SJSA1 (cell line): Measurements from ENCODE around the gene CAPN15. TPM values are rescaled to one million over a fixed set of nuclear protein-coding genes. Genes with fewer than 3 reads are reported as not detected.
A peak's percentile ranks its signal among the peaks of the same experiment; 100 is the strongest.

Experiments
- DNase-seq, 2 experiments: peaks; one replicate each; pipeline ENCODE4 v3.0.0-alpha.2; 2015 to 2020; ENCODE audit warnings: low spot score in 2 of 2, low read depth in 1 of 2
- H3K27ac ChIP-seq: fragments of 250-450 bp; sonication (Bioruptor Pico); 2 replicates; pipeline ENCODE4 v1.5.1; 2020; ENCODE audit warnings: mild to moderate bottlenecking, moderate library complexity
- H3K27me3 ChIP-seq: fragments of 250-450 bp; sonication (Bioruptor Pico); replicated peaks from 2 replicates; pipeline ENCODE4 v1.5.1; 2020; ENCODE audit warnings: mild to moderate bottlenecking, moderate library complexity
- H3K36me3 ChIP-seq: fragments of 250-450 bp; sonication (Bioruptor Pico); 2 replicates; pipeline ENCODE4 v1.5.1; 2020; ENCODE audit warnings: mild to moderate bottlenecking
- H3K4me1 ChIP-seq: fragments of 250-450 bp; sonication (Bioruptor Pico); replicated peaks from 2 replicates; pipeline ENCODE4 v1.6.1; 2021; ENCODE audit warnings: mild to moderate bottlenecking
- H3K4me3 ChIP-seq: fragments of 250-450 bp; sonication (Bioruptor Pico); 2 replicates; pipeline ENCODE4 v1.5.1; 2020; ENCODE audit warnings: mild to moderate bottlenecking
- H3K9me3 ChIP-seq: fragments of 250-450 bp; sonication (Bioruptor Pico); replicated peaks from 2 replicates; pipeline ENCODE4 v1.5.1; 2020; ENCODE audit warnings: mild to moderate bottlenecking
- total RNA-seq: library from RNA; depleted of rRNA; stranded (reverse); fragments of >200 nt; shearing (Covaris generic); gene quantifications from 2 replicates; pipeline ENCODE4 v1.2.3, GENCODE V29; 2014

The CAPN15 gene
- total RNA-seq, 1 experiment from 2014 or later = 46.1 TPM

DNA sequence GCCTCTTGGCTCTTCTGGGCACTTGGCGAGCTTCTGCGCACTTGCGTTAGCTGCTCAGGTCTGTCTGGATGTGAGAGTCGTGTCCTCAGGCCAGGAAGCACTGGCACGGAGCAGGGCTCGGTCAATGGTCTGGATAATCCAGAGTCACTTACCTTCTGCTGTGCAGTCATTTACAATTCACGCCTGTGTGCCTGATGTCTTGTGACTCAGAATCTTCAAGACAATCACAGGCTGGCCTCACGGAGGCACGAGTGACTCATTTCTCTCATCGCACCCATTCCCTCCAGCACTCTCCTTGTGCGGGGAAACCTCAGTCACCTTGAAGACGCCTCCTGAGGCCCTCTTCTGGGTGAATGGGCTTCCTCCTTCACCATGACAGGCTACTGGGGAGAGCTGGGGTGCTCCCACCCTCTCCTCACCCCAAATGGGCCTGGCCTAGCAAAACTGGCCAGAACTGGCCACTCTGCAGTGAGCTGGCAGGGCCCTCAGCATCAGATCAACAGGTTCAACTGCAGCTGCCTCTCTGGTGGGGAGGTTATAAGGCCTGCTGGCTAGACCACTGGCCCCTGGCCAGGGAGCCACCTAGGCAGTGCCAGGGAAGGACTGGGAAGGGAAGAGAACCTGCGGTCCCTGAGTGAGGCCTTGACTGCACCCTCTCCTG lies 1.9 kb upstream of the CAPN15 start:
- peaks cover 32% of the 10 kb centered on the region for H3K36me3 ChIP-seq
- H3K27ac ChIP-seq = peak overlapping the region; percentile 23
- DNase-seq = peak; percentile 75 to 86
- H3K9me3 ChIP-seq = no peaks in the 10 kb centered on the region
- no peaks in the 10 kb centered on the region for H3K27me3 ChIP-seq
- H3K4me1 ChIP-seq = peaks cover 33% of the 10 kb centered on the region
- peak overlapping the region; percentile 65 for H3K4me3 ChIP-seq

DNA sequence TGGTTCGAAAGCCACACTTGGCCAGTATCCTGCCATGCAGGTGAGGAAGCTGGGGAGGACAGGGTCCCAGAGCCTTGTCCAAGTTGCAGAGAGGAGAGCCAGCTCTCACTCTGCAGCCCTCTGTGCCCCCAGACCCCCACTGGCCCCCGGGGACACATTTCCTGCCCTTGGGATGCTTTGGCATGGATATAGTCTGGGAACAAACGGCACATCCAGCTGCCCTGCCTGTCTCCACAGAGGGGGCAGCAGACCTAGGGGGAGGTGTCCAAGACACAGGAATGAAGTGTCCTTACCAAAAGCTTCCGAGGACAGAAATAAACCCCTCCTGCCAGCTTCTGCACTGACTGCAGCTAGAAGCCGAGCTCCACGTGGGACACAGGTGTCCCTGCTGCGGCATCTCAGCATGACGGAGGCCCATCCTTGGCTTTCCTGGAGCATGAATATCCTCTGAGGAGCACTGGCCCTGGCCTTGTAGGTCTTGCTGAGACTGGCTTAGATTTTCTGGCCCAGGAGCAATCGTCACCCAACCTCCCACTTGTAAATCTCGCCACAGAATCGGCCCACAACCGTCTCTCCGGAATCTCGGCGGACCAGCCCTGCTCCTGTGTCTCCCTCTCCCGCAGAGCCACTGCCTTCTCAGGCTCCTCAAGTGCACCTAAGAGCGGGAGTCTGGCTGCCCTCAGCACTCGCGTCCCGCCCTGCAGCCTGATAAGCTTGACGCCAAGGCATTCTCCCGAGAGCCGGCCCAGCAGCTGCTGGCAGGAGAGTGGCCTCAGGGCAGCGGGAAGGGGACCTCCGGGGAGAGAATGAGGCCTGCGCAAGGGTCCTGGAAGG lies 1.1 kb upstream of the CAPN15 start:
- peak overlapping the region; percentile 65 for H3K4me3 ChIP-seq
- H3K27ac ChIP-seq = peak overlapping the region; percentile 92
- peaks cover 33% of the 10 kb centered on the region for H3K4me1 ChIP-seq
- DNase-seq = peak in 1 of 2 experiments; percentile 69
- H3K27me3 ChIP-seq = no peaks in the 10 kb centered on the region
- H3K9me3 ChIP-seq = no peaks in the 10 kb centered on the region
- H3K36me3 ChIP-seq = peaks cover 26% of the 10 kb centered on the region

DNA sequence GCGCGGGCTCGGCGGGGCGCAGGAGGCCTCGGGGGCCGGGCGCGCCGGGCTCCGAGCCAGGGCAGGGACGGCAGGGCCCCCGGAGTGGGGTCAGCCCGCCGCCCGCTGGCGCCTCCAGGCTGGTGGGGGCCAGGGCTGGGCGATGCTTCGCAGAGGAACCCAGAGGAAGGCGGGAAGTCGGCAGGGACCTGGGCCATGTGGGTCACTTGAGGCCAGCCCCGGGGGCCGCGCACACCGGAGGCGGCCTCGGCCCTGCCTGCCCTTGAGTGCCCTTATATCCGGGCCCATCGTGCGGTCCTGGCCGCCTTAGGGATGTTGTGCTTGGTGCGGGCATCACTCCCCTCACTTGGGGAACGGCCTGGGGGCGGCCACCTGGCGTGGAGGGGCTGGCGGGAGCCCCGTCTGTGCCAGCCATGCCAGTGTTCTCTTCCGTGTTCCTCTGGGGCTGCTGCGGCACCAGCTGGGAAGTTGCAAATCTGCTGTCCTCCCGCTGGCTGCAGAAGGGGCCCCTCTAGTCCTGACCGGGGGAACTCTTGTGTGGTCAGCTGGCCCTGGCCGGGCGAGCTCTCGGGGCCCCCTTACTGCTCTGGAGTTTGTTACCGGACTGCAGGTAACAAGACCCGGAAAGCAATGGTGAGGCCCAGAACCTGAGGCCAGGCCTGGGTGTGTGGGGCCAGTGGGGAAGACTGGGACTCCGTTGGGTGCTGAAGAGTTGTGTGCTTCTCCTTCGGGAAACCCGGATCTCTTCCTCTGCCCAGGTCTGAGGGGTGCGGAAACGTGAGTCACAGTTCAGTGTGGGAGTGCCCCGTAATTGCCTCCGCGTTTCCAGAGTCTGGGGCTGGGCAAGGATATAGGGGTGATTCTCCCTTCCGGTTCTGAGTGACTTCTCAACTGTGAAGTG lies 849 bp downstream of the CAPN15 start:
- Histone ChIP-seq H3K36me3 (peaks cover 26% of the 10 kb centered on the region), H3K4me1 (peaks cover 33% of the 10 kb centered on the region), H3K27ac (peak overlapping the region; percentile 44; the same call in 1 of the 2 replicates), H3K27me3 (no peaks in the 10 kb centered on the region), H3K9me3 (no peaks in the 10 kb centered on the region), H3K4me3 (peak overlapping the region; percentile 65)
- peak in 1 of 2 experiments; percentile 51 for DNase-seq

DNA sequence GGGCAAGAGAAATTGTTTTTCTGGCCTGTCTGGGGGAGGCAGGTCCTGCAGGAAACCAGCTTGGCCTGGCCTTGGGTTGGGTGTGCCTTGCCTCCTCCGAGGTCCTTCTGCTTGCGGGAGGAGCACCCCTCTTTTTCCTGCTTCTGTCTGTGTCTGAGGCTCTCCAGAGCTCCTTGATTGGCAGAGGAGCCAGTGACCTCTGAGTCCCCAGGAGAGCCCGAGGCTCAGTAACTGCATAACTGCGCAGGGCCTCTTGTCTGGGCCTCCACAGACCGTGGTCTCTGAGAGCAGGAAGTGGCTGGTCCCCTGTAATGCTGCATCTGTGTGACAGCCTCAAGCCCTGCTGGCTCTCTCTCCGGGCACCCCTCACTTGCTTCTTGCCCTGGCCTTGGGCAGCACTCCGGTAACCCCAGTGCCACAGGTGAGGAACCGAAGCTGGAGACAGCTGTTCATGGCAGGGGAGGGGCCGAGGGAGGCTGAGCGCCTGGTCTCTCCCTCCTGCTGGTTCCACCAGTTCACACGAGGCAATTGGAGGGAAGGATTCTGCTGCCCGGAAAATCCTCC lies 1.6 kb downstream of the CAPN15 start:
- H3K27me3 ChIP-seq = no peaks in the 10 kb centered on the region
- H3K4me1 ChIP-seq = peaks cover 33% of the 10 kb centered on the region
- no peaks in the 10 kb centered on the region for H3K9me3 ChIP-seq
- peak overlapping the region; percentile 65 for H3K4me3 ChIP-seq
- peaks cover 25% of the 10 kb centered on the region for H3K36me3 ChIP-seq
- no peak overlapping the region for H3K27ac ChIP-seq
- DNase-seq = no peak

DNA sequence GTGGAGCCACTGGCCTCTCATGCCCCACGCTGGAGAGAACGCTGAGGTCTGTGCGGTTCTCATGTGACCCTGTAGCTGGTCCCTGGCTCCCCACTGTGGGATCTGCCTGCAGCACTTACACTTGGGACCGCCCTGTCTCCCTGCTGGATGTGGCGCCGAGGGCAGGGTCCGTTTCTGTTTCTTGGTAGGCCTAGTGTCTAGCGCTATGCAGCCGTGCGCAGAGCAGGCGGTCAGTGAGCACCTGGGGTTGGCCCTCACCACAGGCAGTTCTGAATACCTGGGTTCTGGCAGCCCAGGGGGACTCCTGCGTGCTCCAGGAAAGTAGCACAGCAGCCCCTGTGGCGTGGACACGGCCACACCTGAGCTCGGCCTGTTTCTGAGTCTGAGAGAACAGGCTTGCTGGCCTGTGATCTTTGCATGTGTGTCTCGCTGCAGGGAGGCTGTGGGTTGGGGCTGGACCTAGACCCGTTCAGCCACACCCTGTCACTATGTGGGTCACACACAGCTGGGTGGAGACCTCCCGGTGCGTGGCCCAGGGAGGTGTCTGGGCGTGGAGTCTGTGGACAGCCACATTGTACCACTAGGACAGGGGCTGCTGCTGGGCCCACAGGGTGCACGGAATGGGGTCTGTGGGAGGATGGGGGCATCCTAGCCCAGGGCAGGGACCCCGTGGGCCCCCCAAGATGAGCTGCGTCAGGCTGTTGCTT lies 2.8 kb downstream of the CAPN15 start:
- Histone ChIP-seq H3K4me1 (peaks cover 36% of the 10 kb centered on the region), H3K27ac (no peak overlapping the region), H3K27me3 (no peaks in the 10 kb centered on the region), H3K36me3 (peaks cover 19% of the 10 kb centered on the region), H3K9me3 (no peaks in the 10 kb centered on the region), H3K4me3 (no peak overlapping the region)
- no peak for DNase-seq

DNA sequence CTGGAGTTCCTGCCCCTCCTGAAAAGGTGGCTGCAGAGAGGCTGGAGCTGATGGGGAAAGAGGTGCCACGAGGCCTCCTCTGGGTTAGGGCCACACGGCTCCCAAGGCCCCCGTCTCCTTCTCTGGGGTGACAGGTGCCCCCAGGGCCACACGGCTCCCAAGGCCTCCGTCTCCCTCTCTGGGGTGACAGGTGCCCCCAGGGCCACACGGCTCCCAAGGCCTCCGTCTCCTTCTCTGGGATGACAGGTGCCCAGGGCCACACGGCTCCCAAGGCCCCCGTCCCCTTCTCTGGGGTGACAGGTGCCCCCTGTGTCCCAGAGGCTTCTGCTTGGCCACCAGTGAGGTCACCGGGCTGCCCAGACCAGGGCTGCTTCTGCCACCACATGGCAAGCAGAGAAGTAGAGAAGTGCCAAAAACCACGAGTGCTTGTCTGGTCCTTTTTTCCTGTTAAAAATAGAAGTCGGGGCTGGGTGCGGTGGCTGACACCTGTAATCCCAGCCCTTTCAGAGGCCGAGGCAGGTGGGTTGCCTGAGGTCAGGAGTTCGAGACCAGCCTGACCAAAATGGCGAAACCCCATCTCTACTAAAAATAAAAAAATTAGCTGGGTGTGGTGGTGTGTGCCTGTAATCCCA lies 4.1 kb downstream of the CAPN15 start:
- H3K27ac ChIP-seq = no peak overlapping the region
- no peak overlapping the region for H3K4me3 ChIP-seq
- H3K27me3 ChIP-seq = no peaks in the 10 kb centered on the region
- H3K9me3 ChIP-seq = no peaks in the 10 kb centered on the region
- DNase-seq = no peak
- H3K4me1 ChIP-seq = peaks cover 31% of the 10 kb centered on the region
- H3K36me3 ChIP-seq = peaks cover 26% of the 10 kb centered on the region

DNA sequence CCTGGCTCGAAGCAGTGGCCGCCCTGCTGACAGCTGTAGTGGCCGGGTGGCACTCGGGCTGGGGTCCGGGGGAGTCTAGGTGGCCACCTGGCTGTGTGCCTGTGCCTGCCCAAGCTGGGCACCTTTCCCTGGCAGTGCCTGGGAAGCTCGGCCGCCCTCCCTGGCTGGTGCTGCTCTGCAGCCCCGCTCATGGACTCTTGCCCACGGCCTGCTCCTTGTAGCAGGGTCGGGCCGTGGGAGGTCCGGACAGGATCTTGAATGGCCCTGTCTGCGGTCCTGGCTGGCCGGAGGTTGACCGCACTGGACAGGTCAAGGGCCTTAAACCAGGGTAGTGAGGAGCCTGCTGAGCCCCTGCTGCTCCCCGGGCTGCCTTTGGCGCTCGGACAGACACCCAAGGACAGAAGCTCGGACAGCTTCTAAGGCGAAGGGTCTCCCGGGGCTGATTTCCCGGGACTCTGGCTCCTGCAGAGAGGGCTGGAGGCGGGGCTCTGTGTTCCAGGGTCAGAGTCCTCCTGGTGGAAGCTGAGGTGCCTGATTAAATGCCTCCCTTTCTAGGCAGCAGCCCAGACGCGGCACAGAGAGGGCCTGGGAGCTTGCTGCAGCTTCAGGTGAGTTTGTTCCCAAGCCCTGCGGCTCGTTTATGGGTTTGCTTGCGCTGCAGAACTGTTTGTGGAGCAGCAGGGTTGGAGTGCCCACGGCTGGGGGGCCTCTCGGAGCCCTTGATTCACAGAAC lies 6.0 kb downstream of the CAPN15 start:
- Histone ChIP-seq H3K27ac (no peak overlapping the region), H3K9me3 (no peaks in the 10 kb centered on the region), H3K36me3 (peaks cover 35% of the 10 kb centered on the region), H3K4me3 (no peak overlapping the region), H3K4me1 (peaks cover 26% of the 10 kb centered on the region), H3K27me3 (no peaks in the 10 kb centered on the region)
- no peak for DNase-seq

DNA sequence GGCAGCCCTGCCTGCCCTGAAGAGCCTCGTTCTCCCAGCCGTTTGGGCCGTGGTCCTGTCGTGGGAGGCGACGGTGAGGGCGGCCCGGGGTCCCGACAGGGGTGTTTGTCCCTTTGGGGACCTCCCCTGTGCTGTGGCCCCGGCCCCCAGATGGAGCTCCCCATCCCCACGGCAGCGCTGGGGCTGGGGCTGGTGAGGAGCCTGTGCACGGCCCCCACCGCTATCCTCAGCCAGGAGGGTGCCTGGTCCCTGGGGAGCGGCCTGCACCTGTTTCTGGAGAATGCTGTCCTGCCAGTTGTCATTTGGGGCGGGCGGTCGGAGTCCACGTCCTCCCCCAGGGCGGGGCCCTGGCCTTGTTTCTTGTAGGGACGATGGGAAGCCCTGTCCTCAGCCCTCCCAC lies 6.6 kb downstream of the CAPN15 start:
- Histone ChIP-seq H3K4me1 (peaks cover 20% of the 10 kb centered on the region), H3K27ac (no peak overlapping the region), H3K9me3 (no peaks in the 10 kb centered on the region), H3K27me3 (no peaks in the 10 kb centered on the region), H3K36me3 (peaks cover 37% of the 10 kb centered on the region), H3K4me3 (no peak overlapping the region)
- DNase-seq = no peak

DNA sequence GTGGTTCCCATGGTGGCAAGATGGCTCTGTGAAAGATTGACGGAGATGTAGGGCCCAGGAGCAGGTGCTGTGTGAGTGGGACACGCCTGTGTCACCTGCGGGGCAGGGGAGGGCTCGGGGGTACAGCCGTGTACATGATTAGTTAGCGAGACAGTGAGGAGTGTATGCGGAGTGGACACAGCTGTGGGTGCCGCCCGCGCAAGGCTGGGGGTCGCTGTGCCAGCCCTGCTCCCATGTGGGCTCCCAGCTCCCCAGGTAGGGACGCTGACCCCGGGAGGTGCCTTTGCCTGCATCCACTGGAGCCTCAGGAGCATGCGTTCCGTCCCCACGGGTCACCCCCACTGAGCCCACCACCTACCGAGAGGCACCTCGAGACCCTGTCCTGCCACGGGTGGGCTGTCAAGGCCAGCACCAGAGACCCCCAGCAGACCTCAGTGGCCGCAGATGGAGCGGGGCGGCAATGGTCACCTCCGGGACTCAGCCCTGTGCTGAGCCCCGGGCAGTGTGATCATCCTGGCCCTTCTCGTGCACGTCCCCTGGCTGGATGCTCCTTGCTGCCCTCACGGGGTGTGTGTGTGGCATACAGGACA lies 7.4 kb downstream of the CAPN15 start:
- H3K9me3 ChIP-seq = no peaks in the 10 kb centered on the region
- no peak for DNase-seq
- no peak overlapping the region; the same call in 1 of the 2 replicates for H3K27ac ChIP-seq
- H3K36me3 ChIP-seq = peaks cover 37% of the 10 kb centered on the region
- H3K27me3 ChIP-seq = no peaks in the 10 kb centered on the region
- H3K4me1 ChIP-seq = peaks cover 25% of the 10 kb centered on the region
- no peak overlapping the region for H3K4me3 ChIP-seq

DNA sequence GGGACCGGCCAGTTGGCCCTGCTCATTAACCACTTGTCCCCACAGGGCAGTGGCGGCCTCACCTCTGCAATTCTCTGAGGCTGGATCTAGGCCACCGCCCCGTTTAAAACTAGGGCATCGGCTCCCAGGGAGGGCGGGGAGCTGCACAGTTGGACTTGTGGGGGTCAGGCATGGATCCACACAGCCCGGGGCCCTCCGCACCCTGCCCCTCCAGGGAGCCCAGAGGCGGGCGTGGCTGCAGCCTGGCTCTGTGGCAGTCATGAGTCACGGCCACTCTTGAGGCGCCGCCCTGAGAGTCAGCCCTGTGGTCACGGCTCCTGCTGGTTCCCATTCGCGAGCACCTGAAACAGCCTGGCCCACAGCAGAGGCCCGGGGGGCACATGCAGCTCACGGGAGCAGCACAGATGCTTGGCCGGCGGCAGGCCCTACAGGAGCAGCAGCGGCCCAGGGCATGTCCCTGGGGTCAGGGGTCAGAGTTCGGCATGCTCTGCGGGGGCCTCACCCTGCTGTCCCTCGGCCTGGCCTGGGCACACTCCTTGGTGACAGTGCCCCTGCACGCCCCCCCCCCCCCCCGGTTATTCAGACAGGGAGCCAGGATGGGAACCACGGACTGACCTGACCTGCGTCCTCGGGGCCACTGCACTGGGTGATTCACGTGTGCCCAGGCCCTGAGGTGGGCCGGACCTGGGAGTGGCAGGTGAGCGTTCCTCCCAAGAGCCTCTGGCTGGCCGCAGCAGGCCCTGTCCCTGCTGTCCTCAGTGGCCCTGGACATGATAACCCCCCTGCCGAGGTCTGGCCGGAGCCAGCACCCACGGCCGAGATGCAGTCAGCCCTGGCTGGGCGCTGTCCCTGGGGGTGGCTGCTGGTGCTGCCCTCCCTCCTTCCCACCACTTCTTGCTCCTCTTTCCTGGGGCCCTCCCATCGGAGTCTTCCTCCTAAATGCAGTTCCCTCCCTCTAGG lies 8.2 kb downstream of the CAPN15 start:
- peaks cover 40% of the 10 kb centered on the region for H3K36me3 ChIP-seq
- H3K4me3 ChIP-seq = no peak overlapping the region
- H3K9me3 ChIP-seq = no peaks in the 10 kb centered on the region
- no peaks in the 10 kb centered on the region for H3K27me3 ChIP-seq
- peaks cover 32% of the 10 kb centered on the region for H3K4me1 ChIP-seq
- DNase-seq = peak; percentile 76 to 90
- H3K27ac ChIP-seq = no peak overlapping the region; the same call in 1 of the 2 replicates

DNA sequence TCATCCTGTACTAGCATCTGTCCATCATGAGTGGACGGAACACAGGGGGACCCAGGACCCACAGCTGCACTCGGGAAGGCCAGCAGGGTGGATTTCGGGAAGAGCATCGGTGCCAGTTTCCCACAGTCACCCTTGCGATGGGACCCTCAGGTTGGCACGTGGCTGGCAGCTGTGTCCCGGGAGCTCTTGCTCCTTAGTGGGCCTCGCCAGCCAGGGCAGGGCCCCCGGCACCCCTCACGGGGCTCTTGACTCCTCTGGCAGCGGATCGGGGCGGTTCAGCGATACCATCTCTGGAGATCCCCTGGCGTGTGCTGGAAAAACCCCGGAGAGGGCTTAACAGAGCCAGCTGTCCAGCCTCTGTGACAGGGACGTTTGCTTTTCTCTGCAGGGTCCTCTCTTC lies 9.2 kb downstream of the CAPN15 start:
- no peak overlapping the region for H3K4me3 ChIP-seq
- H3K9me3 ChIP-seq = no peaks in the 10 kb centered on the region
- DNase-seq = no peak
- peaks cover 32% of the 10 kb centered on the region for H3K4me1 ChIP-seq
- peaks cover 48% of the 10 kb centered on the region for H3K36me3 ChIP-seq
- no peak overlapping the region for H3K27ac ChIP-seq
- H3K27me3 ChIP-seq = no peaks in the 10 kb centered on the region
